Mesenchymal stem cell (in vitro differentiated cells and primary cell): ENCODE results near the gene AMACR.

Source experiments
- DNase-seq: peaks from one replicate; pipeline ENCODE4 v3.0.0-alpha.2; 2013
- H2AFZ ChIP-seq: one replicate; pipeline ENCODE4 v1.6.1; 2013; ENCODE audit warnings: low read depth, mild to moderate bottlenecking, control low read depth, inconsistent platforms, low read length, moderate library complexity
- H2AK5ac ChIP-seq: 2 replicates; pipeline ENCODE4 v1.6.1; 2013; ENCODE audit warnings: low read length, moderate library complexity, mild to moderate bottlenecking, inconsistent platforms; ENCODE audit not compliant: severe bottlenecking
- H2BK120ac ChIP-seq: one replicate; pipeline ENCODE4 v1.6.1; 2013; ENCODE audit warnings: low read depth, mild to moderate bottlenecking, inconsistent platforms, low read length, moderate library complexity
- H2BK12ac ChIP-seq, 2 experiments: one replicate each; pipeline ENCODE4 v1.6.1; 2013; ENCODE audit warnings: inconsistent platforms in 2 of 2, low read length in 2 of 2, mild to moderate bottlenecking in 2 of 2, moderate library complexity in 2 of 2, control low read depth in 1 of 2
- H2BK15ac ChIP-seq: one replicate; pipeline ENCODE4 v1.6.1; 2013; ENCODE audit warnings: mild to moderate bottlenecking, low read depth, inconsistent platforms; ENCODE audit not compliant: poor library complexity, severe bottlenecking
- H2BK5ac ChIP-seq: 2 replicates; pipeline ENCODE4 v1.6.1; 2013; ENCODE audit warnings: low read depth, mild to moderate bottlenecking, low read length, control low read depth, inconsistent platforms; ENCODE audit not compliant: poor library complexity, severe bottlenecking
- H3K14ac ChIP-seq, 2 experiments: one replicate each; pipeline ENCODE4 v1.6.1; 2013; ENCODE audit warnings: inconsistent platforms in 2 of 2, low read length in 2 of 2, control low read depth in 1 of 2, mild to moderate bottlenecking in 1 of 2, moderate library complexity in 1 of 2
- H3K18ac ChIP-seq, 2 experiments: one replicate each; pipeline ENCODE4 v1.6.1; 2013; ENCODE audit warnings: inconsistent platforms in 2 of 2, low read length in 2 of 2, control low read depth in 1 of 2, low read depth in 1 of 2, mild to moderate bottlenecking in 1 of 2
- H3K23ac ChIP-seq, 2 experiments: one replicate each; pipeline ENCODE4 v1.6.1; 2013; ENCODE audit warnings: inconsistent platforms in 2 of 2, low read length in 2 of 2, mild to moderate bottlenecking in 2 of 2, moderate library complexity in 2 of 2, control low read depth in 1 of 2
- H3K27ac ChIP-seq: 2 replicates; pipeline ENCODE4 v1.5.1; 2013; ENCODE audit warnings: mild to moderate bottlenecking, moderate library complexity, low read length, control low read depth, inconsistent platforms; ENCODE audit not compliant: poor library complexity, severe bottlenecking
- H3K27me3 ChIP-seq, 2 experiments: 2 replicates each; pipeline versions ENCODE4 v1.6.1 to v1.7.0; 2013; ENCODE audit warnings: low read length in 2 of 2, mild to moderate bottlenecking in 2 of 2, moderate library complexity in 2 of 2, control low read depth in 1 of 2, inconsistent platforms in 1 of 2; ENCODE audit not compliant: control insufficient read depth in 1 of 2, insufficient read depth in 1 of 2
- H3K36me3 ChIP-seq, 2 experiments: 2 replicates each; pipeline versions ENCODE4 v1.6.1 to v1.7.0; 2013; ENCODE audit warnings: low read length in 2 of 2, control low read depth in 1 of 2, inconsistent platforms in 1 of 2, low read depth in 1 of 2, mild to moderate bottlenecking in 1 of 2; ENCODE audit not compliant: insufficient read depth in 2 of 2, control insufficient read depth in 1 of 2
- H3K4ac ChIP-seq, 2 experiments: one replicate each; pipeline ENCODE4 v1.6.1; 2013; ENCODE audit warnings: inconsistent platforms in 2 of 2, low read length in 2 of 2, mild to moderate bottlenecking in 2 of 2, moderate library complexity in 2 of 2, control low read depth in 1 of 2, low read depth in 1 of 2
- H3K4me1 ChIP-seq: 2 replicates; pipeline ENCODE4 v1.6.1; 2013; ENCODE audit warnings: low read depth, low read length, control low read depth; ENCODE audit not compliant: control insufficient read depth, insufficient read depth
- H3K4me2 ChIP-seq: 2 replicates; pipeline ENCODE4 v1.6.1; 2013; ENCODE audit warnings: low read length, mild to moderate bottlenecking, inconsistent platforms; ENCODE audit not compliant: poor library complexity, severe bottlenecking
- H3K4me3 ChIP-seq, 2 experiments: 2 replicates each; pipeline versions ENCODE4 v1.5.1 to v1.7.0; 2013; ENCODE audit warnings: low read length in 2 of 2, mild to moderate bottlenecking in 2 of 2, control low read depth in 1 of 2, low read depth in 1 of 2; ENCODE audit not compliant: insufficient read depth in 1 of 2
- H3K79me1 ChIP-seq: replicated peaks from 2 replicates; pipeline ENCODE4 v1.6.1; 2013; ENCODE audit warnings: mild to moderate bottlenecking, control low read depth, low read length, inconsistent platforms; ENCODE audit not compliant: poor library complexity, severe bottlenecking
- H3K9ac ChIP-seq: 2 replicates; pipeline ENCODE4 v1.7.0; 2013; ENCODE audit warnings: mild to moderate bottlenecking, low read length, moderate library complexity
- H3K9me3 ChIP-seq: 2 replicates; pipeline ENCODE4 v1.7.0; 2013; ENCODE audit warnings: mild to moderate bottlenecking, low read length; ENCODE audit not compliant: control insufficient read depth
- H4K8ac ChIP-seq: one replicate; pipeline ENCODE4 v1.6.1; 2013; ENCODE audit warnings: inconsistent platforms, mild to moderate bottlenecking, low read length, moderate library complexity
- H4K91ac ChIP-seq: one replicate; pipeline ENCODE4 v1.6.1; 2013; ENCODE audit warnings: mild to moderate bottlenecking, low read length, inconsistent platforms
- WGBS: methylation state at CpG from one replicate; pipeline ENCODE4 v1.1.7; 2013; ENCODE audit warnings: mixed read lengths; 5-methylcytosine and 5-hydroxymethylcytosine counted together

Gene AMACR

DNA sequence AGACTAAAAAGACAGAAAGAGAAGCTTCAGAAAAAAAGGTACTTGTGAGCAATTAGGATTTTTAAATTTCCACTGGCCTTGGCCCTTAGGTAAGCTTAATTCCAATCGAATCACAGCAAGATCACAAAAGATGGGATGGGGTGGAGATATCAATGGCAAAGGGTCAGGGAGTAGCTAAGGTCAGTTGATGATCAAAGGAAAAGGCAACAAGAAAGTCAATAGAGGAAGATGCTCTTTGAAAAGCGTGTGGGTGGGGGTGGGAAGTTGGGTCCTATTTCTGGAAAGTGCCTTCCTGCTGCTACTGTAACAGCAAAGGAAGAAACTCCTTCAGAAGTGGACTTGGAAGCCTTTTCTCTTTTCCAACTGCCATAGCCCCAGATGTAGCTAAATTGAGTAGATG lies 27.9 kb upstream of the AMACR start:
- Histone ChIP-seq H2AK5ac (no peak overlapping the region), H3K27me3 (no peaks in the 10 kb centered on the region), H3K27ac (no peak overlapping the region), H2BK12ac (no peak overlapping the region), H3K18ac (no peak overlapping the region), H3K4me1 (peaks cover 7% of the 10 kb centered on the region), H3K9me3 (no peaks in the 10 kb centered on the region), H3K4me3 (no peak overlapping the region), H4K8ac (no peak overlapping the region), H3K79me1 (no peaks in the 10 kb centered on the region), H2BK120ac (no peak overlapping the region), H3K36me3 (peaks cover 3 to 8% of the 10 kb centered on the region in 2 experiments), H3K14ac (no peak overlapping the region), H3K23ac (no peak overlapping the region), H2BK15ac (no peak overlapping the region), H2BK5ac (no peak overlapping the region), H3K4ac (no peak overlapping the region), H2AFZ (no peak overlapping the region), H4K91ac (no peak overlapping the region), H3K4me2 (no peak overlapping the region), H3K9ac (no peak overlapping the region)
- DNase-seq, result no peak
- 94% methylated on average over 2 of the region's 2 CpGs for WGBS

- Histone ChIP-seq H4K91ac (no peak overlapping the region), H2BK5ac (no peak overlapping the region), H3K9ac (no peak overlapping the region), H3K4me3 (no peak overlapping the region), H4K8ac (no peak overlapping the region), H3K14ac (no peak overlapping the region), H3K79me1 (no peaks in the 10 kb centered on the region), H2BK15ac (no peak overlapping the region), H3K18ac (no peak overlapping the region), H3K36me3 (peaks cover 3 to 8% of the 10 kb centered on the region in 2 experiments), H3K4ac (no peak overlapping the region), H3K4me2 (no peak overlapping the region), H2AK5ac (peak overlapping the region; percentile 7), H3K4me1 (peaks cover 6% of the 10 kb centered on the region), H3K27me3 (no peaks in the 10 kb centered on the region), H3K9me3 (no peaks in the 10 kb centered on the region), H2BK120ac (no peak overlapping the region), H2AFZ (no peak overlapping the region), H3K23ac (no peak overlapping the region), H2BK12ac (no peak overlapping the region), H3K27ac (no peak overlapping the region)
- DNase-seq, result no peak
- WGBS, result 96% methylated on average over 3 of the region's 4 CpGs
These were observed 26.9 kb upstream of the AMACR start for GRCh38 chr5:34034534-34035327.

GRCh38 chr5:34031966-34032365 lies 24.1 kb upstream of the AMACR start:
- no peak overlapping the region for H4K8ac ChIP-seq
- H4K91ac ChIP-seq, result no peak overlapping the region
- no peak overlapping the region for H3K4me2 ChIP-seq
- no peak overlapping the region for H3K14ac ChIP-seq
- H3K27me3 ChIP-seq, result no peaks in the 10 kb centered on the region
- H2BK15ac ChIP-seq, result no peak overlapping the region
- no peak for DNase-seq
- no peak overlapping the region for H3K27ac ChIP-seq
- H3K9me3 ChIP-seq, result no peaks in the 10 kb centered on the region
- no peak overlapping the region for H2AK5ac ChIP-seq
- H3K4me1 ChIP-seq, result peaks cover 5% of the 10 kb centered on the region
- H3K23ac ChIP-seq, result no peak overlapping the region
- no peak overlapping the region for H2BK12ac ChIP-seq
- H3K4ac ChIP-seq, result no peak overlapping the region
- no peak overlapping the region for H3K18ac ChIP-seq
- H3K79me1 ChIP-seq, result no peaks in the 10 kb centered on the region
- H2BK5ac ChIP-seq, result no peak overlapping the region
- no peak overlapping the region for H2BK120ac ChIP-seq
- no peak overlapping the region for H3K9ac ChIP-seq
- WGBS, result 100% methylated on average over 3 of the region's 3 CpGs
- no peak overlapping the region for H2AFZ ChIP-seq
- H3K36me3 ChIP-seq, result peaks cover 3 to 8% of the 10 kb centered on the region in 2 experiments
- no peak overlapping the region for H3K4me3 ChIP-seq

GRCh38 chr5:34031117-34031516 lies 23.3 kb upstream of the AMACR start:
- no peak overlapping the region for H4K8ac ChIP-seq
- no peak for DNase-seq

More at GRCh38 chr5:34031117-34031516, 23.3 kb upstream of the AMACR start:
- Histone ChIP-seq H2BK120ac (no peak overlapping the region), H2BK12ac (no peak overlapping the region), H3K9ac (no peak overlapping the region), H3K18ac (no peak overlapping the region), H3K27ac (no peak overlapping the region), H2AFZ (no peak overlapping the region), H3K4me2 (no peak overlapping the region), H2BK15ac (no peak overlapping the region), H3K4me1 (peaks cover 5% of the 10 kb centered on the region), H3K36me3 (peaks cover 4 to 8% of the 10 kb centered on the region in 2 experiments), H2BK5ac (no peak overlapping the region), H3K79me1 (no peaks in the 10 kb centered on the region), H3K4me3 (no peak overlapping the region), H3K27me3 (no peaks in the 10 kb centered on the region), H3K9me3 (no peaks in the 10 kb centered on the region), H3K14ac (no peak overlapping the region), H3K23ac (no peak overlapping the region), H3K4ac (no peak overlapping the region), H2AK5ac (no peak overlapping the region), H4K91ac (no peak overlapping the region)
- WGBS, result 85% methylated on average over 2 of the region's 2 CpGs
